GM23338 (cell line): ENCODE measurements around the gene CIT. TPM values are rescaled to one million over a fixed set of nuclear protein-coding genes. Genes with fewer than 3 reads are reported as not detected.

Experiments
- ATAC-seq: fragments of 200-7000 bp; cut with Tn5 transposase; 3 replicates; pipeline ENCODE4 v1.9.1; 2020
- DNase-seq: peaks from one replicate; pipeline ENCODE4 v3.0.0-alpha.2; 2015; ENCODE audit warnings: low spot score
- H2AFZ ChIP-seq: fragments of 200-600 bp; sonication (generic); 2 replicates; pipeline ENCODE4 v1.8.0; 2016; ENCODE audit warnings: antibody characterized with exemption, mild to moderate bottlenecking, moderate library complexity
- H3F3A ChIP-seq: fragments of 200-600 bp; sonication (generic); replicated peaks from 2 replicates; pipeline ENCODE4 v1.8.0; 2017; ENCODE audit warnings: antibody characterized with exemption, mixed run types, low read depth
- H3K27ac ChIP-seq: fragments of 200-600 bp; sonication (generic); 2 replicates; pipeline ENCODE4 v1.6.1; 2016; ENCODE audit warnings: low read depth
- H3K27me3 ChIP-seq: fragments of 200-600 bp; sonication (generic); 2 replicates; pipeline ENCODE4 v1.8.0; 2016; ENCODE audit warnings: mild to moderate bottlenecking, mixed run types, moderate library complexity; ENCODE audit not compliant: insufficient read depth
- H3K36me3 ChIP-seq: fragments of 200-600 bp; sonication (generic); 2 replicates; pipeline ENCODE4 v1.8.0; 2016; ENCODE audit warnings: mild to moderate bottlenecking; ENCODE audit not compliant: insufficient read depth
- H3K4me1 ChIP-seq: fragments of 200-600 bp; sonication (generic); 2 replicates; pipeline ENCODE4 v1.8.0; 2016; ENCODE audit warnings: mild to moderate bottlenecking, moderate library complexity; ENCODE audit not compliant: insufficient read depth
- H3K4me2 ChIP-seq: fragments of 200-600 bp; sonication (generic); 2 replicates; pipeline ENCODE4 v1.7.1; 2017; ENCODE audit warnings: mixed run types
- H3K4me3 ChIP-seq: fragments of 200-600 bp; sonication (generic); 2 replicates; pipeline ENCODE4 v1.6.1; 2016; ENCODE audit warnings: mixed run types
- H3K79me2 ChIP-seq: fragments of 200-600 bp; sonication (generic); replicated peaks from 2 replicates; pipeline ENCODE4 v1.8.0; 2017; ENCODE audit warnings: mild to moderate bottlenecking; ENCODE audit not compliant: insufficient read depth
- H3K9me2 ChIP-seq: fragments of 200-600 bp; sonication (generic); 2 replicates; pipeline ENCODE4 v1.8.0; 2017; ENCODE audit not compliant: insufficient read depth
- H4K20me1 ChIP-seq: fragments of 200-600 bp; sonication (generic); replicated peaks from 2 replicates; pipeline ENCODE4 v1.8.0; 2017; ENCODE audit warnings: mild to moderate bottlenecking; ENCODE audit not compliant: insufficient read depth
- H3K27ac Mint-ChIP-seq: 2 replicates; pipeline ENCODE4 v1.8.0; 2020; ENCODE audit warnings: inconsistent platforms, mild to moderate bottlenecking, moderate library complexity, mixed read lengths
- H3K27me3 Mint-ChIP-seq: 3 replicates; pipeline ENCODE4 v1.8.0; 2022; ENCODE audit warnings: low read depth, mild to moderate bottlenecking, moderate library complexity, mixed read lengths, inconsistent platforms; ENCODE audit not compliant: insufficient read depth, poor library complexity
- H3K36me3 Mint-ChIP-seq: 3 replicates; pipeline ENCODE4 v1.8.0; 2021; ENCODE audit warnings: low read depth, mild to moderate bottlenecking, inconsistent platforms, moderate library complexity, mixed read lengths
- H3K4me1 Mint-ChIP-seq: 3 replicates; pipeline ENCODE4 v1.8.0; 2020; ENCODE audit warnings: mild to moderate bottlenecking, inconsistent platforms, mixed read lengths
- H3K4me3 Mint-ChIP-seq: 3 replicates; pipeline ENCODE4 v1.8.0; 2021; ENCODE audit warnings: moderate library complexity, mild to moderate bottlenecking, inconsistent platforms, mixed read lengths
- H3K9me3 Mint-ChIP-seq: 3 replicates; pipeline ENCODE4 v1.8.0; 2020; ENCODE audit warnings: moderate library complexity, mild to moderate bottlenecking, inconsistent platforms, mixed read lengths
- CREB1 ChIP-seq: fragments of 250-450 bp; sonication (Bioruptor Pico); IDR thresholded peaks from 2 replicates; pipeline ENCODE4 v1.5.0; 2020; ENCODE audit warnings: low read depth, mild to moderate bottlenecking, moderate library complexity
- EZH2 ChIP-seq: fragments of 200-600 bp; sonication (generic); IDR thresholded peaks from one replicate; pipeline ENCODE4 v1.8.0; 2017; ENCODE audit warnings: antibody characterized with exemption, mild to moderate bottlenecking, low read depth; ENCODE audit not compliant: unreplicated experiment
- EZH2phosphoT487 ChIP-seq: fragments of 200-600 bp; sonication (generic); IDR thresholded peaks from one replicate; pipeline ENCODE4 v1.8.1; 2018; ENCODE audit warnings: antibody characterized with exemption; ENCODE audit not compliant: unreplicated experiment
- JUNB ChIP-seq: IDR thresholded peaks from one replicate; pipeline ENCODE4 v1.6.1; 2016; ENCODE audit warnings: antibody characterized with exemption; ENCODE audit not compliant: unreplicated experiment
- POLR2AphosphoS5 ChIP-seq: IDR thresholded peaks from 2 replicates; pipeline ENCODE4 v1.6.1; 2016; ENCODE audit warnings: antibody characterized with exemption, low read depth
- ZNF114 ChIP-seq: fragments of 250-450 bp; sonication (Bioruptor Pico); IDR thresholded peaks from 2 replicates; pipeline ENCODE4 v1.5.0; 2020; ENCODE audit warnings: mild to moderate bottlenecking, moderate library complexity
- ZNF331 ChIP-seq: fragments of 250-450 bp; sonication (Bioruptor Pico); IDR thresholded peaks from 2 replicates; pipeline ENCODE4 v1.5.0; 2020; ENCODE audit warnings: low read depth, mild to moderate bottlenecking, moderate library complexity
- ZNF462 ChIP-seq: fragments of 250-450 bp; sonication (Bioruptor Pico); IDR thresholded peaks from 2 replicates; pipeline ENCODE4 v1.5.0; 2020; ENCODE audit warnings: mild to moderate bottlenecking, moderate library complexity
- polyA plus RNA-seq: library from polyadenylated mRNA; unstranded; fragments of >200 nt; fragmentation: Nextera tagmentation; extraction: Ambion mirVana; gene quantifications from 2 replicates; pipeline ENCODE4 v1.2.1, GENCODE V29; 2016
- total RNA-seq: library from RNA; depleted of rRNA; stranded (reverse); fragments of >200 nt; shearing (Covaris generic); gene quantifications from 2 replicates; pipeline ENCODE4 v1.2.3, GENCODE V29; 2014
- TF ChIP-seq, protein P1 (sequence below): IDR thresholded peaks from 2 replicates; pipeline ENCODE4 v1.6.1; 2016; ENCODE audit warnings: antibody characterized with exemption

The CIT gene
- total and polyA plus RNA-seq, 2 experiments from 2014 or later, result 9.7 to 47.8 TPM

DNA sequence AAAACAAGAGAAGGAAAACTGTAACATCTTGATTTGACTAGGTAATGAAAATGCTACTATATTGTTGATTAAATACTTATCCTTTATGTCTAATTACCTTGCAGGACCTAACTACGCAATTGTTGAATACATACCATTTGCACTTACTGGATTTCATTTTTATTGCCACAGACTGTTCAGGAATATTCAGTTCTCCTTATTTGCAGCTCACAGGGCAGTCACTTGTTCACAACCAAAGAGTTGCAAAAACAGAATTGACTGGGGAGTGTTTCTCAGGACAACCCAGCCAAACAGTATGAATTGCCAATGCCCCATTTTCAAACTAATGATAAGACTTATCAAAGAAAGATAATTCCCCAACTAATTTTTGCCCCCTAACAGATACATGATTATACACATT, 49.4 kb downstream of the CIT start:
- no peak overlapping the region for H3K4me2 ChIP-seq
- no peaks in the 10 kb centered on the region for H3K9me2 ChIP-seq
- H3K27ac Mint-ChIP-seq, result no peak overlapping the region
- DNase-seq, result no peak
- H3K4me1 ChIP-seq, result no peaks in the 10 kb centered on the region
- no peaks in the 10 kb centered on the region for H3F3A ChIP-seq
- H4K20me1 ChIP-seq, result peaks cover 7% of the 10 kb centered on the region; the same call in 1 of the 2 replicates
- H3K27ac ChIP-seq, result no peak overlapping the region
- H3K4me1 Mint-ChIP-seq, result no peaks in the 10 kb centered on the region
- peaks cover 11% of the 10 kb centered on the region for H3K36me3 ChIP-seq
- no peaks in the 10 kb centered on the region for H3K27me3 Mint-ChIP-seq
- TF ChIP-seq, protein P1, sequence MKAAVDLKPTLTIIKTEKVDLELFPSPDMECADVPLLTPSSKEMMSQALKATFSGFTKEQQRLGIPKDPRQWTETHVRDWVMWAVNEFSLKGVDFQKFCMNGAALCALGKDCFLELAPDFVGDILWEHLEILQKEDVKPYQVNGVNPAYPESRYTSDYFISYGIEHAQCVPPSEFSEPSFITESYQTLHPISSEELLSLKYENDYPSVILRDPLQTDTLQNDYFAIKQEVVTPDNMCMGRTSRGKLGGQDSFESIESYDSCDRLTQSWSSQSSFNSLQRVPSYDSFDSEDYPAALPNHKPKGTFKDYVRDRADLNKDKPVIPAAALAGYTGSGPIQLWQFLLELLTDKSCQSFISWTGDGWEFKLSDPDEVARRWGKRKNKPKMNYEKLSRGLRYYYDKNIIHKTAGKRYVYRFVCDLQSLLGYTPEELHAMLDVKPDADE, result no peak
- TF ChIP-seq JUNB, result no peak
- TF ChIP-seq ZNF114, result no peak
- TF ChIP-seq CREB1, result no peak
- no peak for TF ChIP-seq ZNF331
- no peak for TF ChIP-seq EZH2
- TF ChIP-seq EZH2phosphoT487, result no peak
- no peak for TF ChIP-seq ZNF462 (CRISPR knock-in tag)
- no peak for TF ChIP-seq POLR2AphosphoS5
- ATAC-seq, result no peak
- no peak overlapping the region for H2AFZ ChIP-seq
- no peaks in the 10 kb centered on the region for H3K9me3 Mint-ChIP-seq
- no peaks in the 10 kb centered on the region for H3K27me3 ChIP-seq
- H3K4me3 ChIP-seq, result no peak overlapping the region
- no peaks in the 10 kb centered on the region for H3K79me2 ChIP-seq
- H3K4me3 Mint-ChIP-seq, result no peak overlapping the region
- H3K36me3 Mint-ChIP-seq, result peaks cover 45% of the 10 kb centered on the region
